ENCODE data around the gene TXNL1. TPM values are rescaled to one million over a fixed set of nuclear protein-coding genes. Genes with fewer than 3 reads are reported as not detected.

TXNL1 gene
- total and polyA plus RNA-seq, 2 of the 8 experiments (the other 6 are each of a cell fraction or from before 2014, with no cell fraction given), result 35.1 to 85.8 TPM

DNA sequence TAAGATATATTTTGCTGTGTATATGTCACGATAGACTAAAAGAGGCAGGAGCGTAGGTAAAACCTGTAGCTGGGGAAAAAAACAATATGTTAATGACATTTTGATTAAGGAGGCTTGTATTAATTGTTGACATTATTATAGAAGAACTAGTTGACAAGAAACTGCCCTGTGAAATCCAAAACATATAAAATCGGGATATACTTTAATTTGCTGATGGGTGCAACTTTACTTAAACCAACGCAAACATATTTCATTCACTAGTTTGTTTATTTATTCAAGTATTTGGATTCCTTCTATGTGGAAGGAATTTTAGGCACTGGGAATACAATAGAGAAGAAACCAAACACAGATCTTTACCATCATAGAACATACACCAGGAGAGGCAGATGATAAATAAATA lies 20.7 kb upstream of the TXNL1 start (continued):
- TF ChIP-seq, protein P1, sequence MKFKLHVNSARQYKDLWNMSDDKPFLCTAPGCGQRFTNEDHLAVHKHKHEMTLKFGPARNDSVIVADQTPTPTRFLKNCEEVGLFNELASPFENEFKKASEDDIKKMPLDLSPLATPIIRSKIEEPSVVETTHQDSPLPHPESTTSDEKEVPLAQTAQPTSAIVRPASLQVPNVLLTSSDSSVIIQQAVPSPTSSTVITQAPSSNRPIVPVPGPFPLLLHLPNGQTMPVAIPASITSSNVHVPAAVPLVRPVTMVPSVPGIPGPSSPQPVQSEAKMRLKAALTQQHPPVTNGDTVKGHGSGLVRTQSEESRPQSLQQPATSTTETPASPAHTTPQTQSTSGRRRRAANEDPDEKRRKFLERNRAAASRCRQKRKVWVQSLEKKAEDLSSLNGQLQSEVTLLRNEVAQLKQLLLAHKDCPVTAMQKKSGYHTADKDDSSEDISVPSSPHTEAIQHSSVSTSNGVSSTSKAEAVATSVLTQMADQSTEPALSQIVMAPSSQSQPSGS (IDR thresholded peaks at IDR 0.05; ENCODE audit: low read length), result no peak
- TF ChIP-seq NRF1 (IDR thresholded peaks at IDR 0.05; ENCODE audit: low read depth, low read length) (no peak), CBX8 (IDR thresholded peaks at IDR 0.05; ENCODE audit: borderline replicate concordance, low read depth, low read length) (no peak), SIRT6 (IDR thresholded peaks at IDR 0.05; ENCODE audit: low read length) (no peak), TBP (IDR thresholded peaks at IDR 0.05; ENCODE audit: low read depth, low read length) (no peak), BRCA1 (IDR thresholded peaks at IDR 0.05; ENCODE audit: low read depth, low read length) (no peak)
- TF ChIP-seq, protein P2, sequence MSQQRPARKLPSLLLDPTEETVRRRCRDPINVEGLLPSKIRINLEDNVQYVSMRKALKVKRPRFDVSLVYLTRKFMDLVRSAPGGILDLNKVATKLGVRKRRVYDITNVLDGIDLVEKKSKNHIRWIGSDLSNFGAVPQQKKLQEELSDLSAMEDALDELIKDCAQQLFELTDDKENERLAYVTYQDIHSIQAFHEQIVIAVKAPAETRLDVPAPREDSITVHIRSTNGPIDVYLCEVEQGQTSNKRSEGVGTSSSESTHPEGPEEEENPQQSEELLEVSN (IDR thresholded peaks at IDR 0.05), result no peak

Measured in H1 (cell line).